GM23338 (cell line): ENCODE results near the gene PRDM5. TPM values are rescaled to one million over a fixed set of nuclear protein-coding genes. Genes with fewer than 3 reads are reported as not detected.

ENCODE experiments used
- ATAC-seq: fragments of 200-7000 bp; cut with Tn5 transposase; 3 replicates; pipeline ENCODE4 v1.9.1; 2020
- DNase-seq: peaks from one replicate; pipeline ENCODE4 v3.0.0-alpha.2; 2015; ENCODE audit warnings: low spot score
- H2AFZ ChIP-seq: fragments of 200-600 bp; sonication (generic); 2 replicates; pipeline ENCODE4 v1.8.0; 2016; ENCODE audit warnings: antibody characterized with exemption, mild to moderate bottlenecking, moderate library complexity
- H3F3A ChIP-seq: fragments of 200-600 bp; sonication (generic); replicated peaks from 2 replicates; pipeline ENCODE4 v1.8.0; 2017; ENCODE audit warnings: antibody characterized with exemption, mixed run types, low read depth
- H3K27ac ChIP-seq: fragments of 200-600 bp; sonication (generic); 2 replicates; pipeline ENCODE4 v1.6.1; 2016; ENCODE audit warnings: low read depth
- H3K27me3 ChIP-seq: fragments of 200-600 bp; sonication (generic); 2 replicates; pipeline ENCODE4 v1.8.0; 2016; ENCODE audit warnings: mild to moderate bottlenecking, mixed run types, moderate library complexity; ENCODE audit not compliant: insufficient read depth
- H3K36me3 ChIP-seq: fragments of 200-600 bp; sonication (generic); 2 replicates; pipeline ENCODE4 v1.8.0; 2016; ENCODE audit warnings: mild to moderate bottlenecking; ENCODE audit not compliant: insufficient read depth
- H3K4me1 ChIP-seq: fragments of 200-600 bp; sonication (generic); 2 replicates; pipeline ENCODE4 v1.8.0; 2016; ENCODE audit warnings: mild to moderate bottlenecking, moderate library complexity; ENCODE audit not compliant: insufficient read depth
- H3K4me2 ChIP-seq: fragments of 200-600 bp; sonication (generic); 2 replicates; pipeline ENCODE4 v1.7.1; 2017; ENCODE audit warnings: mixed run types
- H3K4me3 ChIP-seq: fragments of 200-600 bp; sonication (generic); 2 replicates; pipeline ENCODE4 v1.6.1; 2016; ENCODE audit warnings: mixed run types
- H3K79me2 ChIP-seq: fragments of 200-600 bp; sonication (generic); replicated peaks from 2 replicates; pipeline ENCODE4 v1.8.0; 2017; ENCODE audit warnings: mild to moderate bottlenecking; ENCODE audit not compliant: insufficient read depth
- H3K9me2 ChIP-seq: fragments of 200-600 bp; sonication (generic); 2 replicates; pipeline ENCODE4 v1.8.0; 2017; ENCODE audit not compliant: insufficient read depth
- H4K20me1 ChIP-seq: fragments of 200-600 bp; sonication (generic); replicated peaks from 2 replicates; pipeline ENCODE4 v1.8.0; 2017; ENCODE audit warnings: mild to moderate bottlenecking; ENCODE audit not compliant: insufficient read depth
- H3K27ac Mint-ChIP-seq: 2 replicates; pipeline ENCODE4 v1.8.0; 2020; ENCODE audit warnings: inconsistent platforms, mild to moderate bottlenecking, moderate library complexity, mixed read lengths
- H3K27me3 Mint-ChIP-seq: 3 replicates; pipeline ENCODE4 v1.8.0; 2022; ENCODE audit warnings: low read depth, mild to moderate bottlenecking, moderate library complexity, mixed read lengths, inconsistent platforms; ENCODE audit not compliant: insufficient read depth, poor library complexity
- H3K36me3 Mint-ChIP-seq: 3 replicates; pipeline ENCODE4 v1.8.0; 2021; ENCODE audit warnings: low read depth, mild to moderate bottlenecking, inconsistent platforms, moderate library complexity, mixed read lengths
- H3K4me1 Mint-ChIP-seq: 3 replicates; pipeline ENCODE4 v1.8.0; 2020; ENCODE audit warnings: mild to moderate bottlenecking, inconsistent platforms, mixed read lengths
- H3K4me3 Mint-ChIP-seq: 3 replicates; pipeline ENCODE4 v1.8.0; 2021; ENCODE audit warnings: moderate library complexity, mild to moderate bottlenecking, inconsistent platforms, mixed read lengths
- H3K9me3 Mint-ChIP-seq: 3 replicates; pipeline ENCODE4 v1.8.0; 2020; ENCODE audit warnings: moderate library complexity, mild to moderate bottlenecking, inconsistent platforms, mixed read lengths
- CREB1 ChIP-seq: fragments of 250-450 bp; sonication (Bioruptor Pico); IDR thresholded peaks from 2 replicates; pipeline ENCODE4 v1.5.0; 2020; ENCODE audit warnings: low read depth, mild to moderate bottlenecking, moderate library complexity
- EZH2 ChIP-seq: fragments of 200-600 bp; sonication (generic); IDR thresholded peaks from one replicate; pipeline ENCODE4 v1.8.0; 2017; ENCODE audit warnings: antibody characterized with exemption, mild to moderate bottlenecking, low read depth; ENCODE audit not compliant: unreplicated experiment
- EZH2phosphoT487 ChIP-seq: fragments of 200-600 bp; sonication (generic); IDR thresholded peaks from one replicate; pipeline ENCODE4 v1.8.1; 2018; ENCODE audit warnings: antibody characterized with exemption; ENCODE audit not compliant: unreplicated experiment
- JUNB ChIP-seq: IDR thresholded peaks from one replicate; pipeline ENCODE4 v1.6.1; 2016; ENCODE audit warnings: antibody characterized with exemption; ENCODE audit not compliant: unreplicated experiment
- NANOG ChIP-seq: IDR thresholded peaks from 2 replicates; pipeline ENCODE4 v1.6.1; 2016; ENCODE audit warnings: antibody characterized with exemption, borderline replicate concordance
- POLR2AphosphoS5 ChIP-seq: IDR thresholded peaks from 2 replicates; pipeline ENCODE4 v1.6.1; 2016; ENCODE audit warnings: antibody characterized with exemption, low read depth
- STAT1 ChIP-seq: IDR thresholded peaks from one replicate; pipeline ENCODE4 v1.6.1; 2016; ENCODE audit warnings: antibody characterized with exemption; ENCODE audit not compliant: unreplicated experiment
- ZNF114 ChIP-seq: fragments of 250-450 bp; sonication (Bioruptor Pico); IDR thresholded peaks from 2 replicates; pipeline ENCODE4 v1.5.0; 2020; ENCODE audit warnings: mild to moderate bottlenecking, moderate library complexity
- ZNF331 ChIP-seq: fragments of 250-450 bp; sonication (Bioruptor Pico); IDR thresholded peaks from 2 replicates; pipeline ENCODE4 v1.5.0; 2020; ENCODE audit warnings: low read depth, mild to moderate bottlenecking, moderate library complexity
- ZNF462 ChIP-seq: fragments of 250-450 bp; sonication (Bioruptor Pico); IDR thresholded peaks from 2 replicates; pipeline ENCODE4 v1.5.0; 2020; ENCODE audit warnings: mild to moderate bottlenecking, moderate library complexity
- polyA plus RNA-seq: library from polyadenylated mRNA; unstranded; fragments of >200 nt; fragmentation: Nextera tagmentation; extraction: Ambion mirVana; gene quantifications from 2 replicates; pipeline ENCODE4 v1.2.1, GENCODE V29; 2016
- total RNA-seq: library from RNA; depleted of rRNA; stranded (reverse); fragments of >200 nt; shearing (Covaris generic); gene quantifications from 2 replicates; pipeline ENCODE4 v1.2.3, GENCODE V29; 2014
- TF ChIP-seq, protein P1 (sequence below): IDR thresholded peaks from 2 replicates; pipeline ENCODE4 v1.6.1; 2016; ENCODE audit warnings: antibody characterized with exemption

Gene PRDM5
- total and polyA plus RNA-seq, 2 experiments from 2014 or later: 11.2 to 40.4 TPM

GRCh38 chr4:120659616-120660170, 262.8 kb downstream of the PRDM5 start:
- Histone ChIP-seq H3K27me3 (no peaks in the 10 kb centered on the region), H3K4me1 (no peaks in the 10 kb centered on the region), H3K36me3 (no peaks in the 10 kb centered on the region), H3K27ac (no peak overlapping the region), H4K20me1 (no peaks in the 10 kb centered on the region), H3K9me2 (no peaks in the 10 kb centered on the region), H3F3A (no peaks in the 10 kb centered on the region), H3K79me2 (no peaks in the 10 kb centered on the region), H3K4me3 (no peak overlapping the region), H3K4me2 (no peak overlapping the region), H2AFZ (no peak overlapping the region)
- DNase-seq: no peak
- TF ChIP-seq NANOG: no peak
- TF ChIP-seq EZH2: no peak
- TF ChIP-seq STAT1: no peak
- TF ChIP-seq POLR2AphosphoS5: no peak
- no peak for TF ChIP-seq EZH2phosphoT487
- TF ChIP-seq, protein P1, sequence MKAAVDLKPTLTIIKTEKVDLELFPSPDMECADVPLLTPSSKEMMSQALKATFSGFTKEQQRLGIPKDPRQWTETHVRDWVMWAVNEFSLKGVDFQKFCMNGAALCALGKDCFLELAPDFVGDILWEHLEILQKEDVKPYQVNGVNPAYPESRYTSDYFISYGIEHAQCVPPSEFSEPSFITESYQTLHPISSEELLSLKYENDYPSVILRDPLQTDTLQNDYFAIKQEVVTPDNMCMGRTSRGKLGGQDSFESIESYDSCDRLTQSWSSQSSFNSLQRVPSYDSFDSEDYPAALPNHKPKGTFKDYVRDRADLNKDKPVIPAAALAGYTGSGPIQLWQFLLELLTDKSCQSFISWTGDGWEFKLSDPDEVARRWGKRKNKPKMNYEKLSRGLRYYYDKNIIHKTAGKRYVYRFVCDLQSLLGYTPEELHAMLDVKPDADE: no peak
- no peak for TF ChIP-seq JUNB
- TF ChIP-seq ZNF331 (CRISPR knock-in tag): no peak
- Mint-ChIP-seq H3K27me3 (no peaks in the 10 kb centered on the region), H3K4me1 (no peaks in the 10 kb centered on the region), H3K4me3 (no peak overlapping the region), H3K36me3 (no peaks in the 10 kb centered on the region; the same call in 2 of the 3 replicates), H3K9me3 (no peaks in the 10 kb centered on the region), H3K27ac (no peak overlapping the region)
- no peak for ATAC-seq

GRCh38 chr4:120658772-120659171, 263.8 kb downstream of the PRDM5 start:
- H3F3A ChIP-seq: no peaks in the 10 kb centered on the region
- H3K4me1 Mint-ChIP-seq: no peaks in the 10 kb centered on the region
- H3K4me3 ChIP-seq: no peak overlapping the region
- H2AFZ ChIP-seq: no peak overlapping the region
- no peak overlapping the region for H3K4me2 ChIP-seq
- no peaks in the 10 kb centered on the region for H3K9me3 Mint-ChIP-seq
- DNase-seq (no peak), ATAC-seq (no peak)
- no peak overlapping the region for H3K4me3 Mint-ChIP-seq
- H3K36me3 Mint-ChIP-seq: no peaks in the 10 kb centered on the region; the same call in 2 of the 3 replicates
- H3K27me3 ChIP-seq: no peaks in the 10 kb centered on the region
- no peaks in the 10 kb centered on the region for H3K4me1 ChIP-seq
- no peaks in the 10 kb centered on the region for H3K79me2 ChIP-seq
- no peaks in the 10 kb centered on the region for H3K36me3 ChIP-seq
- H3K9me2 ChIP-seq: no peaks in the 10 kb centered on the region
- no peaks in the 10 kb centered on the region for H3K27me3 Mint-ChIP-seq
- no peak overlapping the region for H3K27ac ChIP-seq
- no peak overlapping the region for H3K27ac Mint-ChIP-seq
- H4K20me1 ChIP-seq: no peaks in the 10 kb centered on the region
- TF ChIP-seq, protein P1: no peak
- TF ChIP-seq EZH2phosphoT487 (no peak), STAT1 (no peak), NANOG (no peak), ZNF331 (CRISPR knock-in tag) (no peak), ZNF114 (CRISPR knock-in tag) (no peak), ZNF462 (no peak), JUNB (no peak), CREB1 (CRISPR knock-in tag) (no peak)
